Measurements from ENCODE around the gene FALEC.

The FALEC gene

GRCh38 chr1:150546294-150546937, 30.9 kb downstream of the FALEC start:
- ChIA-PET CTCF (no interaction called here), POLR2A (interaction anchor here (0.7 kb wide), 1 partner anchor 31 kb away, joined by 3 read pairs; the partner anchor contains the start of gene FALEC)
- no peak for DNase-seq (ENCODE audit: extremely low spot score)
- TF ChIP-seq LEF1 (IDR thresholded peaks at IDR 0.05; ENCODE audit: borderline replicate concordance) (no peak), HDGF (IDR thresholded peaks at IDR 0.05; ENCODE audit: borderline replicate concordance) (no peak), ELF4 (IDR thresholded peaks at IDR 0.05) (no peak), FOXK2 (IDR thresholded peaks at IDR 0.05) (no peak), ARNT (IDR thresholded peaks at IDR 0.05) (no peak), SUZ12 (IDR thresholded peaks at IDR 0.05) (no peak), FOXM1 (IDR thresholded peaks at IDR 0.05; ENCODE audit: borderline replicate concordance) (no peak), BHLHE40 (IDR thresholded peaks at IDR 0.05; ENCODE audit: borderline replicate concordance) (no peak)

GRCh38 chr1:150548324-150548631, 32.7 kb downstream of the FALEC start:
- TF ChIP-seq ZNF384 (IDR thresholded peaks at IDR 0.05) (no peak), FOXM1 (IDR thresholded peaks at IDR 0.05; ENCODE audit: borderline replicate concordance) (no peak), FOXA1 (IDR thresholded peaks at IDR 0.05) (no peak), FOXK2 (IDR thresholded peaks at IDR 0.05) (no peak), SUZ12 (IDR thresholded peaks at IDR 0.05) (no peak), TARDBP (IDR thresholded peaks at IDR 0.05) (no peak), NFRKB (IDR thresholded peaks at IDR 0.05) (no peak), SP1 (IDR thresholded peaks at IDR 0.05) (no peak), L3MBTL2 (conservative IDR thresholded peaks at IDR 0.05) (no peak), CTBP1 (IDR thresholded peaks at IDR 0.05; ENCODE audit: borderline replicate concordance) (no peak), LEF1 (IDR thresholded peaks at IDR 0.05; ENCODE audit: borderline replicate concordance) (no peak), ELF4 (IDR thresholded peaks at IDR 0.05) (no peak), HDGF (IDR thresholded peaks at IDR 0.05; ENCODE audit: borderline replicate concordance) (no peak), ARNT (IDR thresholded peaks at IDR 0.05) (no peak)
- POLR2A ChIA-PET = interaction anchor here (0.8 to 1.4 kb wide), 6 partner anchors 14 to 81 kb away, joined by 3 to 6 read pairs (median 4); partner anchors contain the start of genes ENSA, FALEC and MCL1
- CTCF ChIA-PET = interaction anchor here (0.6 to 3.7 kb wide), 7 partner anchors 11 to 327 kb away, joined by 3 to 19 read pairs (median 7); no protein-coding TSS in a partner anchor
- no peak for DNase-seq (ENCODE audit: extremely low spot score)

GRCh38 chr1:150548632-150549495, 33.3 kb downstream of the FALEC start, which contains the start of gene ADAMTSL4:
Gene ADAMTSL4 (plus strand): TSS chr1:150549408. CDS start chr1:150552289, 2,881 bp downstream.
- ChIA-PET CTCF (interaction anchor here (0.5 to 3.7 kb wide), 10 partner anchors 11 to 1426 kb away, joined by 3 to 19 read pairs (median 3); no protein-coding TSS in a partner anchor), POLR2A (interaction anchor here (0.8 to 1.4 kb wide), 8 partner anchors 13 to 81 kb away, joined by 3 to 6 read pairs (median 4); partner anchors contain the start of genes ENSA, FALEC and MCL1)
- DNase-seq (ENCODE audit: extremely low spot score) = peak; percentile 78
- TF ChIP-seq TARDBP (IDR thresholded peaks at IDR 0.05) (no peak), L3MBTL2 (conservative IDR thresholded peaks at IDR 0.05) (no peak; the same call in 1 of the 2 replicates), BHLHE40 (IDR thresholded peaks at IDR 0.05; ENCODE audit: borderline replicate concordance) (no peak), FOXA1 (IDR thresholded peaks at IDR 0.05) (no peak), SUZ12 (IDR thresholded peaks at IDR 0.05) (no peak), LEF1 (IDR thresholded peaks at IDR 0.05; ENCODE audit: borderline replicate concordance) (no peak), NFRKB (IDR thresholded peaks at IDR 0.05) (no peak), CTBP1 (IDR thresholded peaks at IDR 0.05; ENCODE audit: borderline replicate concordance) (no peak), FOXM1 (IDR thresholded peaks at IDR 0.05; ENCODE audit: borderline replicate concordance) (no peak), FOXK2 (IDR thresholded peaks at IDR 0.05) (no peak), ZNF384 (IDR thresholded peaks at IDR 0.05) (no peak), ELF4 (IDR thresholded peaks at IDR 0.05) (no peak), PKNOX1 (IDR thresholded peaks at IDR 0.05) (no peak), HDGF (IDR thresholded peaks at IDR 0.05; ENCODE audit: borderline replicate concordance) (no peak), SP1 (IDR thresholded peaks at IDR 0.05) (no peak), ARNT (IDR thresholded peaks at IDR 0.05) (no peak)

GRCh38 chr1:150549496-150550221, 34.1 kb downstream of the FALEC start:
- ChIA-PET CTCF (interaction anchor here (0.6 to 3.7 kb wide), 5 partner anchors 11 to 1425 kb away, joined by 3 to 19 read pairs (median 3); no protein-coding TSS in a partner anchor), POLR2A (interaction anchor here (0.9 to 1.5 kb wide), 6 partner anchors 13 to 30 kb away, joined by 3 to 5 read pairs (median 4); partner anchors contain the start of gene MCL1)
- TF ChIP-seq ELF4 (IDR thresholded peaks at IDR 0.05) = no peak
- no peak for TF ChIP-seq CTBP1 (IDR thresholded peaks at IDR 0.05; ENCODE audit: borderline replicate concordance)
- TF ChIP-seq PKNOX1 (IDR thresholded peaks at IDR 0.05) = no peak
- no peak for TF ChIP-seq HDGF (IDR thresholded peaks at IDR 0.05; ENCODE audit: borderline replicate concordance)
- no peak for TF ChIP-seq FOXM1 (IDR thresholded peaks at IDR 0.05; ENCODE audit: borderline replicate concordance)
- TF ChIP-seq ARNT (IDR thresholded peaks at IDR 0.05) = no peak
- TF ChIP-seq ZNF384 (IDR thresholded peaks at IDR 0.05) = no peak
- TF ChIP-seq NFRKB (IDR thresholded peaks at IDR 0.05) = no peak
- TF ChIP-seq SUZ12 (IDR thresholded peaks at IDR 0.05) = no peak
- DNase-seq (ENCODE audit: extremely low spot score) = no peak
